Psoas muscle (tissue), 8 donors: ENCODE measurements around the gene CASK. TPM values are rescaled to one million over a fixed set of nuclear protein-coding genes. Genes with fewer than 3 reads are reported as not detected.

Source experiments
- ATAC-seq, 4 donors: fragments of 200-7000 bp; cut with Tn5 transposase; one replicate each; pipeline ENCODE4 v1.9.1; 2020; ENCODE audit warnings: moderate library complexity in 3 of 4, mild to moderate bottlenecking in 2 of 4
- DNase-seq, 2 donors: peaks; one replicate each; pipeline ENCODE4 v3.0.0-alpha.2; 2020
- H3K27ac ChIP-seq: fragments of 200-600 bp; one replicate; pipeline ENCODE4 v1.8.0; 2022
- H3K27me3 ChIP-seq, 3 donors: fragments of 200-600 bp in 1 of 3; one replicate each; pipeline versions ENCODE4 v1.6.1 to v1.8.0; 2013 to 2022; ENCODE audit warnings: low read length in 2 of 3, mild to moderate bottlenecking in 2 of 3, moderate library complexity in 1 of 3; ENCODE audit not compliant: insufficient read depth in 3 of 3
- H3K36me3 ChIP-seq, 2 donors: fragments of 200-600 bp in 1 of 2; one replicate each; pipeline versions ENCODE4 v1.6.1 to v1.8.0; 2013 to 2022; ENCODE audit warnings: low read depth in 1 of 2, mild to moderate bottlenecking in 1 of 2, moderate library complexity in 1 of 2; ENCODE audit not compliant: insufficient read depth in 1 of 2
- H3K4me1 ChIP-seq: fragments of 200-600 bp; one replicate; pipeline ENCODE4 v1.8.0; 2022
- H3K4me3 ChIP-seq: fragments of 200-600 bp; one replicate; pipeline ENCODE4 v1.8.0; 2022; ENCODE audit warnings: mild to moderate bottlenecking
- H3K9me3 ChIP-seq: fragments of 200-600 bp; one replicate; pipeline ENCODE4 v1.8.0; 2022
- CTCF ChIP-seq: fragments of 200-600 bp; IDR thresholded peaks from one replicate; pipeline ENCODE4 v1.8.0; 2022; ENCODE audit warnings: antibody characterized with exemption
- WGBS, 3 donors: extraction: QIAGEN DNeasy Blood & Tissue Kit; methylation state at CpG; one replicate each; pipeline versions ENCODE4 v1.1.6 to v1.1.7; 2013; 5-methylcytosine and 5-hydroxymethylcytosine counted together
- intact Hi-C, 2 donors: fragments of 100-400 bp; cut with DNase I; formaldehyde crosslinking; loops; one replicate each; pipeline versions ENCODE4 v1.11.0 to v1.14.2; 2022
- polyA plus RNA-seq, 3 donors: library from polyadenylated mRNA; stranded (reverse); fragments of 200-250 nt; gene quantifications; one replicate each; pipeline ENCODE4 v1.2.3, GENCODE V29; 2013
- total RNA-seq, 4 donors: library from RNA; stranded (reverse); fragmentation: NEBNext Ultra II Directional in 2 of 4; extraction: Animal tissue kit (Norgen Biotek cat#: 25700) in 2 of 4; gene quantifications; one replicate each; pipeline versions ENCODE4 v1.2.1 to v1.2.4, GENCODE V29; 2021 to 2023
- donor health status: healthy with polysubstance abuse.
- donor health status: DM: no; HTN: no; CAD: no; lungs with moderate emphysema.
- donor health status: Bipolar disorder and iron deficiency.
- donor health status: healthy.
- donor health status: DM: yes; HTN: yes; CAD: no.
- donor health status: DM: no; HTN: no; CAD: no.
- donor health status: DM: no; HTN: no; CAD: no.
- donor health status: DM: yes; HTN: yes; CAD: no.

CASK gene
- total and polyA plus RNA-seq, 7 donors, result 2.8 to 19.4 (median 9.7) TPM

DNA sequence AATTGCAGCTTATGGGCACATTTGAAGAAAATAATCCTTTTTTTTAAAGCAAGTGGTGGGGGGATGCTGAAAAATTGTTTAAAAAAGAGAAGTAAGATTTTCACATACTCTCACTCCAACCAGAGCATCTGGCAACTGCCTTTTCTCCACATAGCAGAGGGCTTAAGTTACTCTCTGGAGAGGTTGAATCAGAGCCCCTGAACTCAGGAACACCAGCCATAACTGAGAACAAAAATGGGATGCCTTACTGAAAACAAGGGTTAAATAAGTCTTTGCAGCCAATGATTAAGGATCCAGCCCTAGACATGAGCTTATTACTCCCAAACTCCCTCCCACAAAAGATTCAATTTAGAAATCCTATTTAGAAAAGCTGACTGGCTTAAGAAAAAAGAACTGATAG, 27.5 kb downstream of the CASK start:
- H3K4me1 ChIP-seq, result no peaks in the 10 kb centered on the region
- H3K27me3 ChIP-seq, result no peaks in the 10 kb centered on the region
- H3K27ac ChIP-seq, result no peak overlapping the region
- ATAC-seq, result no peak
- no peak for DNase-seq
- intact Hi-C loops, result no loop called here
- TF ChIP-seq CTCF, result no peak
- no peaks in the 10 kb centered on the region for H3K36me3 ChIP-seq
- peaks cover 22% of the 10 kb centered on the region for H3K9me3 ChIP-seq
- no peak overlapping the region for H3K4me3 ChIP-seq

DNA sequence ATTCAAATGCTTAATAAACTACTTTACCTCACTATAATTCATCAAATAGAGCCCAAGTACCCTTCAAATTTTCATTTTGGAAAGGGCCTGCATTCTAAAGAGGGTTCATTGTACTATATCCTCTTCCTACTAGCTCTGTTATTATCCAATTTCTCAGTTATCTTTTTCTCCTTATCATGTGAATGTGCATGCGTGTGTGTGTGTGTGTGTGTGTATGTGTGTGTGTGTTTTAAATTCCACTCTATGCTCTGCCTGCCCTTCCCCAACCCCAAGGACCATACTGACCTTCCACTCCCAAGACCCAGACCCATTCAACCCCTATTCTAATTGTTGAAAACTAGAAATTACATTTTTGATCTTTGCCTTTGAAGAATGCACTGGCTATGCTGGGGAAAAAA, 33.3 kb downstream of the CASK start:
- TF ChIP-seq CTCF, result no peak
- DNase-seq (no peak), ATAC-seq (no peak)
- intact Hi-C loops, result no loop called here
- 47 to 100% (median 47%) methylated on average over 1 of the region's 1 CpG for WGBS, 3 donors
- Histone ChIP-seq H3K27me3 (no peaks in the 10 kb centered on the region), H3K4me1 (no peaks in the 10 kb centered on the region), H3K9me3 (no peaks in the 10 kb centered on the region), H3K4me3 (no peak overlapping the region), H3K36me3 (no peaks in the 10 kb centered on the region), H3K27ac (no peak overlapping the region)

DNA sequence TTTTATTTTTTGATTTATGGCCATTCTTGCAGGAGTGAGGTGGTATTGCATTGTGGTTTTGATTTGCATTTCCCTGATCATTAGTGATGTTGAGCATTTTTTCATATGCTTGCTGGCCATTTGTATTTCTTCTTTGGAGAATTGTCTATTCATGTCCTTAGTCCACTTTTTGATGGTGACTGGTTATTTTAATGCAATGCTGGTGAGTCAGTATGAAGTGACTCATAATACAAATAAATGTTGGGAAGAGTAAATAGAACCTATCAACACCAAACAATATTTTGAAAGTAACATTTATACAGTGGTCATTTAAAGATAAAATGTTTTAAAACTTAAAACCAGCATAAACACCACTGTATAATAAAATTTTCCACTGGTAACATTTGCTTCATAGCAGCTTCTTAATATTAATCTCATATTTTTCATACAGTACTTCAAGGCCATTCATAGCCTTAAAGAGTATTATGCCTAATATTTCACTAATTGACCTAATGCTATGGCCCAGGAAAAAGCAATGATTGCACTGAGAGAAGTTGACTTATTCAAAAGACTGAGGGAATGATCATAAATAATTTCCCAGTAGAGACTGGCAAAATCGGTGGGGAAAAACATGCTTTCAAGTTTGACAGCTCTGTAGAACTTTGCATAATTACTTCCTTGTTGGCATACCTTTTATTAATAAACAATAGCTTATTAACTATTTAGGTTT, 33.9 kb downstream of the CASK start:
- Histone ChIP-seq H3K36me3 (no peaks in the 10 kb centered on the region), H3K27ac (no peak overlapping the region), H3K4me1 (no peaks in the 10 kb centered on the region), H3K9me3 (no peaks in the 10 kb centered on the region), H3K4me3 (no peak overlapping the region), H3K27me3 (no peaks in the 10 kb centered on the region)
- TF ChIP-seq CTCF, result no peak
- no peak for ATAC-seq
- WGBS, 3 donors, result 61 to 76% (median 66%) methylated on average over 1 of the region's 1 CpG
- no peak for DNase-seq
- intact Hi-C loops, result no loop called here

DNA sequence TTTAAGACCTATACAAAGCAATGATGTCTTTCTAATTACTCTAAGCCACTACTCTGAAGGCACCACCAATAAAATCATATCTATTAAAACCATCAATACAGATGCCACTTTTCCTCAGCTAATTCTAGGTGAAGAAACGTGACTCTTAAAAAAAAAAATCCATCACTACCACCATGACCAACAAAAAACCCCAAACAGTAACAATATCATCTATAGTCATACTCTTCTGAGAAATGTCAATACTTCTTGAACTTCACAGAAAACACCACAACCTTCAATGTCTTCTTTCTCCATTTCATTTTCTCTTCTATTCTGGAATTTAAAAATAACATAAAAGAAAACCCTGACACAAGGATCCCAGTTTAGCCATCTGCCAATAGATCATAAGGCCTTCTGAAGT, 35.7 kb downstream of the CASK start:
- intact Hi-C loops, result no loop called here

More for the DNA sequence above, 35.7 kb downstream of the CASK start:
- H3K36me3 ChIP-seq, result no peaks in the 10 kb centered on the region
- ATAC-seq, result no peak
- DNase-seq, result no peak
- H3K9me3 ChIP-seq, result no peaks in the 10 kb centered on the region
- no peak for TF ChIP-seq CTCF
- H3K27ac ChIP-seq, result no peak overlapping the region
- H3K4me3 ChIP-seq, result no peak overlapping the region
- no peaks in the 10 kb centered on the region for H3K4me1 ChIP-seq
- 64 to 100% (median 95%) methylated on average over 1 of the region's 1 CpG for WGBS, 3 donors
- no peaks in the 10 kb centered on the region for H3K27me3 ChIP-seq
